ENCODE results near the gene PHF20.
"Not testable (repeated sequence)": the region's sequence is repeated elsewhere in the genome, so short reads cannot be mapped to it uniquely, and the experiment has no call there.

The PHF20 gene

DNA sequence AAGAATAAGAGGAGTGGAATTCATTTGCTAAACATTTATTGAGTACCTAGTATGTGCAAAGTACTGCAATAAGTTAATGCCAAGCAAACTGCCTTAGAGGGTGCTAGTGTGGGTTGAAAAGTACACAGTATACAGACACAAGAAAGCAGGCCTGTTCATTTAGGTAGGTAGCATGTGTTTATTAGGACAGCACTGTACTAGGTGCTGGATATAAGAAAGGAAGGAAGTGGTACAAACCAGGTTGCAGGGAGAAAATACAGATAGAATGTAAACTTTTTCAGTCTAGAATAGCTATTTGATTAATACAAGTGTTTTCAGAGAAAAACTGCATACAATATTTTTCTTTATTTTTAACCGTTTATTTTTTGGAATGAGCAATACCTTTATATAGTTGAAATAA lies 68.1 kb downstream of the PHF20 start:
- no peak for DNase-seq (ENCODE audit: low read depth)

- no peak for DNase-seq (ENCODE audit: low read depth)
Measured at GRCh38 chr20:35840421-35840820, 68.6 kb downstream of the PHF20 start.

DNA sequence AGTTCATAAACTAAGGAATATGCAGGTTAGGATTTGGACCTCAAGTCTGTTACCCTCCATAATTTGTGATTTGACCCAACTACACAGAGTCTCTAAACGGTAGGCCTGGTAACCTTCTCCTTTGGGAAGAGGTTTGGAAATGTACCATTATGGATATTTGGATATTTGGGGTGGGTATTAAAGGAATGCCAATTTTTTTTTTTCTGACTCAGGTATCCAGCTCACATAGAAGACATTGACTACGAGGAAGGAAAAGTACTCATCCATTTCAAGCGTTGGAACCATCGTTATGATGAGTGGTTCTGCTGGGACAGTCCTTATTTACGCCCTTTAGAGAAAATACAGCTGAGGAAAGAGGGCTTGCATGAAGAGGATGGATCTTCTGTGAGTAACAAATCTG lies 70.5 kb downstream of the PHF20 start:
- DNase-seq (ENCODE audit: low read depth) = no peak

DNA sequence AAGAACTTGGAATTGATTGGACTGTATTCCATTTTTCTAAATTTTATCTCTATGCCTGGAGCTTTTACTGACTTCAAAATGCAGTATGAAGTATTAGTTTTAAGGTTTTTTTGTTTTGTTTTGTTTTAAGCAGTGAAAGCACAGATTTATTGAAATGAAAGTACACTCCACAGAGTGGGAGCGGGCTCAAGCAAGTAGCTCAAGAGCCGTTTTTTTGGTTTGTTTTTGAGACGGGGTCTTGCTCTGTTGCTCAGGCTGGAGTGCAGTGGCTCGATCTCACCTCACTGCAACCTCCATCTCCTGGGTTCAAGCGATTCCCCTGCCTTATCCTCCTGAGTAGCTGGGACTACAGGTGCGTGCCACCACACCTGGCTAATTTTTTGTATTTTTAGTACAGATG lies 72.1 kb downstream of the PHF20 start:
- not testable (repeated sequence) for DNase-seq (ENCODE audit: low read depth)

- DNase-seq (ENCODE audit: low read depth) = no peak
Measured at GRCh38 chr20:35845561-35845960, 73.7 kb downstream of the PHF20 start.

- DNase-seq (ENCODE audit: low read depth) = no peak
Measured at GRCh38 chr20:35849706-35850105, 77.9 kb downstream of the PHF20 start.

DNA sequence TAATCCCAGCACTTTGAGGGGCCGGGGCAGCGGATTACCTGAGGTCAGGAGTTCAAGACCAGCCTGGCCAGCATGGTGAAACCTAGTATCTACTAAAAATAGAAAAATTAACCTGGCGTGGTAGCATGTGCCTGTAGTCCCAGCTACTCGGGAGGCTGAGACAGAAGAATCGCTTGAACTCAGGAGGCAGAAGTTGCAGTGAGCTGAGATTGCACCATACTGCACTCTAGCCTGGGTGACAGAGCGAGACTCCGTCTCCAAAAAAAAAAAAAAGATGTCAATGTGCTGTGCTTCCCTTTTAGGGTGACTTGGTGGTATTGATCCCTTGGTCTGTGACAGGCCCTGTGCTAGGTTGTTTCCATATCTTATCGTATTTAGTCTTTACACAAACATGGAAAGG lies 79.8 kb downstream of the PHF20 start:
- not testable (repeated sequence) for DNase-seq (ENCODE audit: low read depth)

- DNase-seq (ENCODE audit: low read depth) = no peak
Measured at GRCh38 chr20:35854713-35855348, 83.0 kb downstream of the PHF20 start.

- DNase-seq (ENCODE audit: low read depth) = not testable (repeated sequence)
Measured at GRCh38 chr20:35855641-35856040, 83.8 kb downstream of the PHF20 start.

GRCh38 chr20:35856866-35857265 lies 85.1 kb downstream of the PHF20 start:
- DNase-seq (ENCODE audit: low read depth) = no peak

- DNase-seq (ENCODE audit: low read depth) = no peak
Measured at GRCh38 chr20:35866418-35867202, 94.8 kb downstream of the PHF20 start.

DNA sequence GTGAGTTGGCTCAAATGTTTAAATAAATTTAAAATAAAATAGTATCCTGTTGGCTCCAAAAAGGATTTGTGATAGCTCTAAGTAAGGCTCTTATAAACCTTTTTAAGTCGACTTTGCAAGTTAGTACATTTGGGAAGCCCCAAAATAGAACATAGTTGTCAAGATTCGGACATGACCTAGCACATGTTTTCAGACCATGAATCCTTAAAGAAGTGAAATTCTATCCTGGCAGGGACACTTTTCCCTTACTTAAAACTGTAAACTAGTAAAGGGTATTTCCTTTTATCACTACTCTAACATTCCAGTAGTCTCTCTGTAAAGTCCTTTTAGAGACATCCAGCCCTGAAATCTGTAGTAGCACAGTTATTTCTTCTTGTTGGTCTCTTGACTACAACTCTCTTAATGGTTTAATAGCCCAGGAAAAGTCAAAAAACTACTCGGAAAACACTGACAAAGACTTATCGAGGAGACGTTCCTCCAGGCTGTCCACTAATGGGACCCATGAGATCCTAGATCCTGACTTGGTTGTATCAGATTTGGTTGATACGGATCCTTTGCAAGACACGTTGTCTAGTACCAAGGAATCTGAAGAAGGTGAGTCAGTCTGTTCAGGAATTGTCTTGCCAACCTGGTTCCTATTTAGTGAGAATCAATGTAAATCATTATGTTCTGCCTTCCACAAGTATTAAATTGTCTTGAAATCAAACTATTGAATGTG lies 98.9 kb downstream of the PHF20 start:
- DNase-seq (ENCODE audit: low read depth) = no peak

- no peak for DNase-seq (ENCODE audit: low read depth)
Measured at GRCh38 chr20:35871259-35871771, 99.5 kb downstream of the PHF20 start.

GRCh38 chr20:35876033-35876320 lies 104.2 kb downstream of the PHF20 start:
- DNase-seq (ENCODE audit: low read depth) = no peak

GRCh38 chr20:35877611-35878010 lies 105.8 kb downstream of the PHF20 start:
- DNase-seq (ENCODE audit: low read depth) = no peak

GRCh38 chr20:35878113-35878625 lies 106.4 kb downstream of the PHF20 start:
- no peak for DNase-seq (ENCODE audit: low read depth)

DNA sequence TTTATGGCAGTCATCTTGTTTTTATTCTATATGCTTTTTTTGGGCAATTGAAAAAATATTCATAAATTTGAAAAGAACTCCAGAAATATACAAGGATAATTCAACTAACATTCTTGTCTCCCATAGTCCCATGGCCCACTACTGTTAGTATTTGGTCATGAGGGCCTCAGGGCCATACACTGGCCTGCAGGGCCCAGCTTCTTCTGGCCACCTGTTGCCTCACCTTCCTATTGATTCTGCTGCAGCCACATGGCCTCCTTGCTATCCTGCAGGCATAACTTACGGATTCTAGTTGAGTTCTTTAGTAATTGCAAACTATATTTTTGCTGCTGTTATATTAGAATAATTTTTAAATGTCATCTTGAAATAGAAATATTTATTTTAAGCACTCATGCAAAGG lies 109.9 kb downstream of the PHF20 start:
- DNase-seq (ENCODE audit: low read depth) = no peak

- not testable (repeated sequence) for DNase-seq (ENCODE audit: low read depth)
Measured at GRCh38 chr20:35882427-35883161, 110.8 kb downstream of the PHF20 start.

DNA sequence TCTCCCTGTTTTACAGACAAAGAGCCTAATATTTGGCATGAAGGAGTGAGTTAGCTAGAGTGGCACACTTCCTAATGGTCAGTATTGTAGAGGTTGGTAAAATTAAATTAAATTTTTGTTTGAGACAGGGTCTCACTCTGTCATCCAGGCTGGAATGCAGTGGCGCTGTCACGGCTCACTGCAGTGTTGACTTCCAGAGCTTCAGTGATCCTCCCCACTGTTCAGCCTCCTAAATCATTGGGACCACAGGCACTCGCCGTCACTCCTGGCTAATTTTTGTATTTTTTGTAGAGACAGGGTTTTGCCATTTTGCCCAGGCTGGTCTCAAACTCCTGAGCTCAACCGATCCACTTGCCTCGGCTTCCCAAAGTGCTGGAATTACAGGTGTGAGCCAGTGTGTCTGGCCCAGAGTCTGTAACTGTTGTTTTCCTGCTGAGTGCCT lies 111.5 kb downstream of the PHF20 start:
- DNase-seq (ENCODE audit: low read depth) = no peak

GRCh38 chr20:35883778-35884540 lies 112.1 kb downstream of the PHF20 start:
- DNase-seq (ENCODE audit: low read depth) = peak; percentile 11

DNA sequence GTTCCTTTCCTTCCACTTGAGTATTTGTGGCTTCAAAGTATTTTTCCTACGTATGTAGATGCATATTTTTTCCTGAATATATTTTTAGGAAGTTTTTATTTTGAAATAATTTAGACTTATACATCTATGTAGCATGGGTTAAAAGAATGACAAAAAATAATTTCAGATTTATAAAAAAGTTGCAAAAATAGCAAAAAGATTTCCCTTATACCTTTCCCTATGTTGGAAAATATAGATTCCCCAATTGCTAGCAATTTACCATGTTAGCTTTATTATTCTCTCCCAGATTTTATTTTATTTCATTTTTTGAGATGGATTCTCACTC lies 112.7 kb downstream of the PHF20 start:
- no peak for DNase-seq (ENCODE audit: low read depth)
